NCI-H524 treated with DMSO at 0.1 percent for 48 hours (cell line): Measurements from ENCODE around the gene NR1H2.
"Not testable (repeated sequence)": the region's sequence is repeated elsewhere in the genome, so short reads cannot be mapped to it uniquely, and the experiment has no call there.

Experiments
- DNase-seq: peaks from one replicate; lab custom pipeline; 2025; lab: John Stamatoyannopoulos, UW

The NR1H2 gene

GRCh38 chr19:50378863-50379236, 2.6 kb downstream of the NR1H2 start:
- DNase-seq = no peak

- no peak for DNase-seq
These were observed 3.3 kb downstream of the NR1H2 start for GRCh38 chr19:50379602-50380001.

GRCh38 chr19:50380137-50380536, 3.9 kb downstream of the NR1H2 start:
- DNase-seq = no peak

GRCh38 chr19:50380751-50381151, 4.5 kb downstream of the NR1H2 start:
- DNase-seq = no peak

GRCh38 chr19:50381881-50382729, 5.8 kb downstream of the NR1H2 start:
- no peak for DNase-seq

GRCh38 chr19:50383001-50383851, 7.0 kb downstream of the NR1H2 start:
- no peak for DNase-seq

GRCh38 chr19:50383852-50384684, 7.8 kb downstream of the NR1H2 start, which contains the start of gene POLD1:
Gene POLD1, plus strand, starts transcription at chr19:50384347. Its CDS starts 14,505 bp downstream, at chr19:50398852.
- peak; percentile 95 for DNase-seq

- DNase-seq = no peak
These were observed 8.7 kb downstream of the NR1H2 start for GRCh38 chr19:50384685-50385535.

GRCh38 chr19:50387176-50387867, 11.1 kb downstream of the NR1H2 start:
- DNase-seq = no peak

GRCh38 chr19:50387868-50388245, 11.6 kb downstream of the NR1H2 start:
- DNase-seq = no peak

GRCh38 chr19:50390295-50390694, 14.0 kb downstream of the NR1H2 start:
- not testable (repeated sequence) for DNase-seq

GRCh38 chr19:50390952-50391351, 14.7 kb downstream of the NR1H2 start:
- not testable (repeated sequence) for DNase-seq

- DNase-seq = no peak
These were observed 16.5 kb downstream of the NR1H2 start for GRCh38 chr19:50392759-50393158.

GRCh38 chr19:50393589-50393988, 17.3 kb downstream of the NR1H2 start:
- DNase-seq = no peak

GRCh38 chr19:50394017-50394416, 17.8 kb downstream of the NR1H2 start:
- DNase-seq = no peak

GRCh38 chr19:50398675-50399367, 22.6 kb downstream of the NR1H2 start:
- DNase-seq = no peak

- no peak for DNase-seq
These were observed 23.1 kb downstream of the NR1H2 start for GRCh38 chr19:50399368-50399745.

- no peak for DNase-seq
These were observed 25.6 kb downstream of the NR1H2 start for GRCh38 chr19:50401605-50402450.
